GM19240 (cell line): ENCODE results near the gene DCAF4.

ENCODE experiments used
- DNase-seq: peaks from one replicate; pipeline ENCODE4 v3.0.0; 2011; ENCODE audit warnings: low spot score; ENCODE audit not compliant: insufficient read length

Gene DCAF4

DNA sequence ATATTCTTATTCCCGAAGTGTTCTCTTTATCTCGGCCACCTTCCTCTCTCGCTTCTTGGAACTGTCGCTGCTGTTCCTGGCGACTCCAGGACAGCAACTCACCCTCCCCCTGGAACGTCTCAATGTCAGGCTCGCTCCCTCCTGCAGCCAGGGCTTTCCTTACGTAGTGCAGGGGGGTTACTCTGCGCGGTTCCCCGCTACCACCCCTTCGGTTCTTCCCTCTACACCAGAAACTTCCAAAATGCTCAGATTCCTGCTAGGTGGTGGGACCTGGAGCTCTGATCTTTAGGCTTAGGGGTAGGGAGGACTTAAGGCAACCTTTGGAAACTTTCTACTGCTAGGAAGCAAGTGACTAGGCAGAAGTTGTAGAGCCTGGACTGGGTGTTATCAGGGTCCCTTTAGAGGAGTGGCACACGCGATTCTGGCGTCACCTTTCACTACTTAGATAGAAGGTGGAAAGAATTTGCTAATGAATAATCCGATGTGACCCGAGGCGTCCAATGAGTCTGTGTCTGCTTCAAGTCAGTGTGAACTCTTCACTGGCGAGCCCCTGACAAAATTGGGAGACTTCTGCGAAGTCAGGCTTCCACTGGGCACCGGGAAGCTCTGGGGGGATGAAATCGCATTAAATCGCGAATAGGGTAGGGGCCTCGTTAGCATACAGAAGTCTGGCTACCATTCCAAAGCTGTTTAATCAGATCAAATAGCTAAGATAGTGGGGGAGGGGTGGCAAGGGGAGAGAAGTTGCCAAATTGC lies 31.5 kb upstream of the DCAF4 start:
- DNase-seq: no peak

DNA sequence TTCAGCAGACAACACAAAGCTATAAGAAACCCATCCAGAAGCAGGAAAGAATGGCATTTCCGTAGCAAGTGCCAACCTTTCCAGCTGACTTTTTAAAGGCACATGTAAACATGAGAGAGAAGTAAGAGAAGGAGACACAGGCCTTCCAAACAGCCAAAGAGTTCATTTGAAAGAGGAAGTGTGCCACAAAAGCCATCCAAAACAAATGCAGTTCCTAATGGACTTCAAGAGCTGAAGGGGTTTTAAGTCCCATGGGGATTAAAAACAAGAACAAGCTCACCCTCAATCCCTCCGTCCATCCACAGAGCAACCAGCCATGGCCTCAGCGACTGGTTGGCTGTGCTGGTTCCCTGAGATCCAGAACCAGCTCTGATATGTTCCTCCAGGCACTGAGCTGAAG lies 27.8 kb upstream of the DCAF4 start:
- no peak for DNase-seq

DNA sequence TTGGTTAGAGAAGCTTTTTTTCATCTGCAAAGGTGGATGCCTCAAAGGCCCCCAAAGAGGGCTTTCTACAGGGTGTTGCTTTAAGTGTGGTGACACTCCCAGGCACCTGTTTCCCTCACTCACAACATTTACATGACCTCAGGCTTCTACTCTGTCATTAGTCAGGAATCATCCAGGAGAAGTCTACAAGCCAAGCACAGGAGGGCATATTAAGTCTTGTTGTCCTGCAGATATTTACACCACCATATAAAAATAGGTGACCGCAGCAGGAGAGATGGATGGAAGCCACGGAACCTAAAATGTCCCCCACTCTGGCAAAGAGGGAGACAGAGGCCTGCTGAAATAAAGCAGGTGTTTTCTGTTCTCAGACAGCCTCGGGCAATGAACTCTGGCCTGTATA lies 24.9 kb upstream of the DCAF4 start:
- DNase-seq: no peak

DNA sequence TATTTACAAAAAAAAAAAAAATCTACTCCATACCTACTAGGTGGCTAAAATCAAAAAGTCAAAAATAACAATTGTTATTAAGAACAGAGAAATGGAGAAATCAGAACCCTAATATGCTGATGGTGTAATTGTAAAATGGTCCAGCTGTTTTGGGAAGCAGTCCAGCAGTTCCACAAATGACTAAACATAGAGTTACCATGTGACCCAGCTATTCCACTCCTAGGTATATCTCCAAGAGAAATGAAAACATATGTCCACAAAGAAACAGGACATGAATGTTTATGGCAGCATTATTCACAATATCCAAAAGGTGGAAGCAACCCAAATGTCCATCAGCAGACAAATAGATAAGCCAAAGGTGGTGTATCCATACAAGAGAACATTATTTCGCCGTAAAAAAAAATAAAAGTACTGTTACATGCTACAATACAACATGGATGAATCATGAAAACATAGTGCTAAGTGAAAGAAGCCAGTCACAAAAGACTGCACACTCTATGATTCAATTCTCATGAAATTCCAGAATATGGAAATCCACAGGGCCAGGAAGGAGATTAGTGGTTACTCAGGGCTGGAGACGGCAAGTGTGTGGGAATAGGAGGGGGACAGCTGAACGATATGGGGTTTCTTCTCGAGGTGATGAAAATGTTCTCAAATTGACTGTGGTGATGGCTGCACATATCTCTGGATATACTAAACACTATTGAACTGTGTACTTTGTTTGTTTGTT lies 23.3 kb upstream of the DCAF4 start:
- no peak for DNase-seq

DNA sequence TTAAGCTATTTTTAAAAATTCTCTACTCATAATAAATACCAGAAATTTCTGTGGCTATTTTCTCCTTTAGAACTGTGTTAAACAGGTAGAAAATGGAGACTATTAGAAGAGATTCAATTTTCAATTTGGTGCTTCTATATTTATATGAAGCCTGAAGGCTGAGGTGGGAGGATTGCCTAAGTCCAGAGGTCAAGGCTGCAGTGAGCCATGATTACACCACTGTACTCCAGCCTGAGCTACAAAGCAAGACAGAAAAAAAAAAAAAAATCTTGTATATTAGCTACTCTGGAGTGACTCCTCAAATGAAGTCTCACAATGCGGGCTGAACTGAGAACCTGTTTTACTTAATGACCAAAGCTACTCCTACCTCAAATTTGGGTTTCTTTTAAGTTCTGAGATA lies 22.5 kb upstream of the DCAF4 start:
- no peak for DNase-seq

DNA sequence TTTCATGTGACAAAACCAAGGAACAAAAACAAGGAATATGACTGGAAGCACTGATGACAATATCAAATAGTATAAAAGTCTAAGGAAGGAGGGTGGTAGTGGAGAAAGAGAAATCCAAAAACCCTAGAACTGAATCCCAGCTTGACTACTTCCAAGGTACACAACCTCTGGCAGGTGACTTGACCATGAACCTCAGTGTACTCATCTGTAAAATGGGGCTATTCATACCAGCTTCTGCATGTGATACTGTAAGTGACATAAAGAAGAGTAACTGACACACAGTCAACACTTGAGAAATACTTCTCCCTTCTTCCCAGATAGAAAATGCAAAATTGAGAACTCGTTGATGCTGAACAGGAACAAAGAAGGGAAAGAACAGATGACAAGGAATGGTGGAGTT lies 22.0 kb upstream of the DCAF4 start:
- DNase-seq: no peak

DNA sequence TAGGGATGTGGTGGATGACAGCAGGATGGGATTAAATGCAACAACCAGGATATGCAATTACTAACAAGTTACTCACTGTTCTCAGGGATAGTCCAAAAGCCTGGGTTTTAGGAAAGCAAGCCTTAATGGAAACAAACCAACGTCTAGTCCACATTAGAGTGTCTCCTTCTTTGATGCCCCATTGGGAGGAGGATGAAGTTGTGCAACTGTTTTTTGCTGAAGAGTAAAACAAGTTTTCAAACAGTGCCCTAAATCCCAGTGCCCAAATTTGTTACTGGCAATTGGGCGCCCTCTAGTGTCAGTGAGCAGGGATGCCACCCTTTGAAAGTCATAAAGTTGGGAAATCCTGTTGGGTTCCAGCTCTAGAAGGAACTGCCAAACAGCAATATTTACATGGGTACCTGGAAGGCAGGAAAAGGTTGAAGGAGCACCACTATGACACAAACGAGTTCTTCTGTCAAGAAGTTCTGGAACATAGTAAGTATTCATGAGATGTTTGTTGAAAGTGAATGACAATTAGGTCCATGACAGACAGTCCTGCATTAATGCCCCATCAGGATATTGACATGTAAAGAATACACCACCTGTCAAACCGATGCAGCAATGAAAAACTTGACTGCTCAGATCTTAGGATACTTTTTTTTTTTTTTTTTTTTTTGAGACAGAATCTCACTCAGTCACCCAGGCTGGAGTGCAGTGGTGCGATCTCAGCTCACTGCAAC lies 21.3 kb upstream of the DCAF4 start:
- no peak for DNase-seq

DNA sequence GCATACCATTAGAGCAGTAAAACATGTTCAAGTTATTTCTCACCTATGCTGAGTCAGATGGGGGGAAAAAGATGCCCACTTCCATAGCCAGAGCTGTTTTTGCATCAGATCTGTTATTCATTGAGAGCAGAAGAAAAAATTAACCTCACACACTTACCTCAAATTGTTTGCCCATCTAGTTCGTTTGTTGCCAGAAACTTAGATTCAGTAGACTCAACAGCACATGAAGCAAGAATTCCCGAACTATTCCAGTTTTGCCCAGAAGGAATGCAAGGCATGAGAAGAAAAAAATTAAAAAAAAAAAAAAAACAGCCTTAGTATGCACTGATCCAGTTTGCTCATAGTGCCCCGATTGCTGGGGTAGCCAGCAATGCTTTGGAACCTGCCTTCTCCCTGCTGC lies 19.9 kb upstream of the DCAF4 start:
- DNase-seq: no peak

DNA sequence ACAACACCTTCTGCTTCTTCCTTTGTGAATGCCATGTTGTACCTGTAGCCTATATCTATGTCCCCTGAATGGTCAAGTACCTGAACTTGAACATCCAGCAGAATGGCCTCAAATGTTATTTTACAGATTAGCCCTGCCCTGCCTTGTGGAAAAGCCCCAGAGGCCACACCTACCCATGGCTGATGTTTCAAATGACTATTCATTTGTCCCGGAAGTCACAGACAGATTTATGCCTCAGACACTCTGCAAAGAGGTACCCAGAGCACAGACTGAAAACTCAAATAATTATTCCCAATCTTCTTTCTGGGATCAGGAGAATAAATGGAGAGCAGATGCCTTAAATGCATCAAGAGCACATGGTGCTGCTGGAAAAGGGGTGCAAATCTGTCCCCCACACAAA lies 19.4 kb upstream of the DCAF4 start:
- no peak for DNase-seq

DNA sequence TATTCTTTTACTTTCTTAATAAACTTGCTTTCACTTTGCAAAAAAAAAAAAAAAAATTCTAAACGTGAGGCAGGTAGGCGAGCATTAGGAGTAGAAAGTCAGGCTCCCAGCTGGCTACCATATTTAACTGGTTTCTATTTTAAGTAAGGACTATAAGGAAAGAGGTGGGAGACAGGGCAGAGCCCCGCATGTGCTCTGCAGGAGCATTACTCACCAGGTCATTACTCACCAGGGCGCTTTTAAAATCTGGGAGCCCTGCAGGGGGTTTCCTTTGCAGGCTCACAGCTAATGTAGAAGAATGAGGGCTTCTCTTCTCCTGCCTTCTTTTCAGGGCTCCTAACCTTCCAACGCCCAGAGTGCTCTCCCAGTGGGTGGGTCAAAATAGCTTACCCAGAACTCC lies 18.4 kb upstream of the DCAF4 start:
- DNase-seq: no peak

DNA sequence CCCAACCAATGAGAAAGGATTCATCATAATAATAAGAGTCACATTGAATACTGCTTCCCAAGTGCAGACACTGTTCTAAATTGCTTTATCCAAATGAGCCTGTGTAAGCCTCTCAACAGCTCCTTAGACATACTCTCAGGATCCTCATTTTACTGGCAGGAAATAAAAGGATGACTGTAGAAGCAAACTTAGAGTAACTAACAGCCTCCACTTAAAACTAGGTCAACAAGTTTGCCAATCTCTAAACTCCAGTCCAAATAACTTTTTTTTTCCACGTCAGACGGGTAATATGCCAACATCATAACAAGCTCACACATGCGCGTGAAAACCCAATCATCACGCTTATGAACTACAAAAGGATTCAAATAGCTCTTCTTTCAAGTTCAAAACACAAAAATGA lies 17.1 kb upstream of the DCAF4 start:
- DNase-seq: no peak

DNA sequence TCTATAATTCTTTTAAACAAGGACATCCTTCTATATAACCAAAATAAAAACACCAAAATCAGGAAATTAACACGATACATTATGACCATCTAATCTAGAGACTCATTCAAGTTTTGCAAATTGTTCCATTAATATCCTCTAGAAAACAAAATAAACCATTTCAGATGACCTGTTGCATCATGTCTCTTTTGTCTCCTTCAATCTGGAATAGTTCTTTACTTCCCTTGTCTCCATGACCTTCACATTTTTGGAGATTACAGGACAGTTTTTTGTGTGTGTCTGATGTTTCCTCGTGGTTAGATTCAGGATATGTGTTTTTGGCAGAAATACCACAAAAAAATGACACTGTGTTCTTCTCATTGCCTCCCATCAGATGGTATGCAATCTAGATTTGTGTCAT lies 12.5 kb upstream of the DCAF4 start:
- no peak for DNase-seq

DNA sequence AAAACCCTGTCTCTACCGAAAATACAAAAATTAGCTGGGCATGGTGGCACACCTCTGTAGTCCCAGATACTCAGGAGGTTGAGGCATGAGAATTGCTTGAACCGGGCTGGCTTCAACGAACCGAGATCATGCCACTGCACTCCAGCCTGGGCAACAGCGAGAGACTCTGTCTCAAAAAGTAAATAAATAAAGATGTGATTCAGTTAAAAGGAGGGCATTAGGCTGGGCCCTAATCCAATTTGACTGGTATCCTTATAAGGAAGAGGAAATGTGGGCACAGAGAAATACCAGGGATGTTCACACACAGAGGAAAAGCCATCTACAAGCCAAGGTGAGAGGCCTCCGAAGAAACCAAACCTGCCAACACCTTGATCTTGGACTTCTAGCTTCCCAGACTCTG lies 10.1 kb upstream of the DCAF4 start:
- DNase-seq: no peak

DNA sequence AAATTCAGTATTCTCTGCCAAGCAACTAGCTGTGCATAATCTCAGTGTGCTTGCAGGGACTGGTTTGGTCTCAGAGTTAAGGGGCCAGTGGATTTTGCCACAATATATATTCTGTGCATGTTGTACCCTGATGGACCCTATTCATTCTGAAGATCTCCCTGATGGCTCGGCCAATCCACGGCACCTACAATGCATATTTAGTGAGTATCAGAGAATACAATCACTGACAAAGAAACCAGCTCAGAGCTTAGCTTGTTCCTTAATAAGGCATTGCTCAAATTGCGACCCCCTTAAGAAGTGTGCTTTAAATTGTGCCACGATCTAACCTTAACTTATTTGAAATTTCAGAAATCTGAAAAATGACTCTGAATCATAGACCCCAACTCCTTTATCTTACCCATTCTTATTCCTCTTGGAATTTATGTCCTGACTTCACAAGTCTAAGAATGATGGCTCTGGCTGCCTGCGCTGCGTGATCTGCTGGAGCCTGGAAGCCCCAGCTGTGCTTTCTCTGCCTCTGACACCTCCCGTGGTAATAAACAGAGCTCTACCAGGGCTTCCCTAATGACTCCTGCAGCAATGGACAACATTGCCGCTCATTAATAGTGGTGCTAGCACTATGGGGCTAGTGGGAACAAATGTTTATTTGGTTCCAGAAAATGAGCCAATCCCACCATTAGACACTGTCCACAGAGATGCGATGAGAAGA lies 9.0 kb upstream of the DCAF4 start:
- no peak for DNase-seq

DNA sequence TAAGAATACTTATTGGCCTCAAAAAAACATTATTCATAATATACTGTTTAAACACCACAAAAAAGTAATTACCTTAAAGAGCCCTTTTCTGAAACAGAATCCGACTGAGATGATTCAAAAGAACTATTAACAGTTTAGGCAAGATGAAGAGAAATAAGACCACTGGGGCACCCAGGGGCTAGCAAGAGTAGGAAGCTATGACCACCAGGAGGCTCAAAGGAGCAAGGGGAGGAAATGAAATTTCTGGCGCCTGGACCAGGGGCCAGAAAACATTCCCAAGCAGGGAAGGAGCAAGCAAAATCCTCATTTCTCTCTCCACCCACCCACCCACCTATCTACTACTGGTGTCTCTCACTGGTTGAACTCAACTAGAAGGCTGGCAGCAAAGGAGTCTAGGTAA lies 6.3 kb upstream of the DCAF4 start:
- no peak for DNase-seq

DNA sequence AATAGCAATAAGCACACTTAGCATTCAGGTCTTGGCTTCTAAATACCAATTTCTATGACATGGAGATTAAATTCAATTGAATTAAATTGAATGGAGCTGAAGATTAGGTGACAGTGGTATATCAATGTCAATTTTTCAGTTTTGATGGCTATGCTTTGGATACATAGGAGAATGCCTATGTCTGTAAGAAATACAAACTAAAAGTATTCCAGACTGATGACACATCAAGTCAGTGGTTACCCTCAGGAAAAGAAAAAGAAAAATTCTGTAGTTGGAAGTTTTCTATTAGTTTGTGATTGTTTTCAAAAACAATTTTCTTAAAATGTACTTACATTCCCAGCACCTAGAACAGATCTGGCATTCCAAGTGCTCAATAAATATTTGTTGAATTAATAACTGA lies 4.9 kb upstream of the DCAF4 start:
- DNase-seq: no peak

DNA sequence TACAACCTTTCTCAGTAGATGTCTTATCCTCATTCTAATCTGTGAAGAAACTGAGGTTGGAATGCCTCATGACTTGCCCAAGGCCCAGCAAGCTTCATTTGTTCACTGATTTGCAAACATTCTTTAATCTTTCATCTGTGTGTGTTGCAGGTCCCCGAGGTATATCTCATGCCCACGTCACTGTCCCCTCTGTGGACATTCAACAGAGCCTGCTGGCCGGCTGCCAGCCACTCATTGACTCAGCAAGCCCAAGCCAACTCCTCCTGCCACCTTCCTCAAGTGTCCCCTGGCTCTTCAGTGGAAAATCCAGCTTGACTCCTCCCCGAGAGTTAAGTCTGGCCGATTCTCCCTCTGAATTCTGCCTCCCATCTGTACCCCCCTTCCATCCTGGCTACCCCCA lies 1.9 kb upstream of the DCAF4 start:
- DNase-seq: no peak

DNA sequence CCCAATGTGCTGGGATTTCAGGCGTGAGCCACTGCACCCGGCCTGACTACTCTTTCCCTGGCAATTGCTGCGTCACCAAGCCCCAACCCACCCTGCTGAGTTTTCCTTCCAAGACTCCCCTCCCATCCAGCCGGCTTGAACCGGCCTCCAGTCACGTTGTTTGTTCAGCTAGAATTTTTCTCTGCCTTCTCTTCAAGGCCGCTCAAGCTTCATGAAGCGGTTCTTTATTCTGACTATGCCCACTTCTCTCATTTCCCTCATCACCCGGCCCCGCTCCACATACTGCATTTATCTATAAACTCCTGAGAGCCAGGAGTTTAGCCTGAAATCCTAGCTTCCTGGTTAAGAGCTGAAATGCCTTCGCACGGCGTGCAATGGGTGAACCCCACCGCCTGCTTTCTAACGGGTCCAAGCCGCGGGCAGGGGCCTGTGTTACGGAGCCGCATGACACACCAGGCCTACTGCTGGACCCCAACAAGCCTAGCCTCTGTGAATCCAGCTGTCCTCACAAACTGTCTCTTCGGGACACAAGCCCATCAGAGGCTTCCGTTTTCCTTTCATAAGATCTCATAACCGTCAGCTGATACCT lies 999 bp upstream of the DCAF4 start:
- no peak for DNase-seq

DNA sequence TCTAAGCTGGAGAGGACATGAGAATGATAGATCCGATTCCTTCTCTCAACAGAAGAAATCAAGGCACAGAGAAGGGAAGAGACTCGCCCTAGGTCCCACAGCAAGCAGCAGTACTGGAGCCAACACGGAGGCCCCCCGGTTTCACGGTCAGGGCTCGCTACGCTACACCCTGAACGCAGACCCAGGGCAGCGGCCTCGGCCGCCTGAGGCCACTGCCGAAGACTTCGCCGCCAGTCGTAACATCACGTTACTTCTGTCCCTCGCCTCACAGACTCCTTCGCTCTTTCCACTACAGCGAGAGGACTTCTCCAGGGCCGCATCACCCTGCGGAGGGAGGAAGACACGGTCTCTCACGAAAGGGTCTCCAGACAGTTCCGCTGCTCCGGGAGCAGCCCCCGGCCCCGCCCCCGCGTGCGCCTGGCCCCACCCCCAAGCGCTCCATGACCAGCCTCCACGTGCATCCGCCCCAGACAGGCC lies 411 bp upstream of the DCAF4 start:
- no peak for DNase-seq

DNA sequence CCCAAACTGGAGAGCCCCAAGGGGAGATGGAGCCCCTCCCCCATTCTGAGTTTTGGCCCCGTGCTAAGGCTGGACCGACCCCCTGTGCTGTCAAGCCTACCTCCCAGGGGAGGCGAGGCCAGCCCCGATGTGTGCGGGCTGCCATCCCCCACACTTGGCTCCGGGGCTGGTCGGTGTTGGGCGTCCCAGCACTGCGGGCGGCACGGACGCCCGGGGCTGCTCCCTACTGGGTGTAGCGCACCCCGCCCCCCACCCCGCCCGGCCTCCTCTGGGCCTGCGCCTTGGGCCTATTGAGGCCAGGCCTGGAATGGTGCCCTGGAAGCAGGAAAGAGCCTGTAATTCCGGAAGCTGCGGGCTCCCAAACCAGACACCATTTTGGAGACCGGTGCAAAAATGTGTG lies 2.6 kb downstream of the DCAF4 start:
- DNase-seq: no peak

DNA sequence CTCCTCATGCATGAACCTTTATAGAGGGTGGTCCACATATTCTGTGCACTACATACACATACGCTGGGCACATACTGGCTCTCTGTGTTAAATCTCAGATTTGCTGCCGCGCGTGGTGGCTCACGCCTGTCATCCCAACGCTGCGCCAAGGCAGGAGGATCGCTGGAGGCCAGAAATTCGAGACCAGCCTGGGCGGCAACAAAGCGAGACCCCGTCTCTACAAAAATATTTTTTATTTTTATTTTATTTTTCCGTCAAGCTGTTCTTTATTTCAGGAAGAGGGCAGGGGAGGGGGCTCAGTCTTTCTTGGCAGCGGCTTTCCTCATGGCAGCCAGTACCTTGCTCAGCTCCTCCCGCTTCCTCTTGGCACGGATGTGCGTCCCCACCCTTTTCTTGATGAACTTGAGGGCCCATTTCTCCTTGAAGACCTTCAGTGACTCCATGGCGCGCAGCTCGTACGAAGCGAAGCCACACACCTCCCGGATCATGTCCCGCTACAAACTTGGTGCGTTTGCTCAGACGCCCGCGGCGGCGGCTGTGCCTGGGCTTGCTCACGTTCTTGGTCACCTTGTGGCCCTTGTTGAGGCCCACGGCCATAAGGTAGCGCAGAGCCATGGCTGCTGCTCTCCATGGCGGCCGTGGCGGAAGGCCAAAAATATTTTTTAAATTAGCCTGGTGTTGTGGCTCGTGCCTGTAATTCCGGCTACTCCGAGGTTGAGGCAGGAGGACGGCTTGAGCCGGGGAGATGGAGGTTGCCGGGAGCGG lies 3.2 kb downstream of the DCAF4 start:
- no peak for DNase-seq
